HG03457 (cell line): ENCODE measurements around the gene DACH1.

Experiments
- ATAC-seq: cut with Tn5 transposase; IDR thresholded peaks from one replicate; pipeline ENCODE4 v1.9.1; 2021; ENCODE audit warnings: moderate number of reproducible peaks; ENCODE audit not compliant: unreplicated experiment

Gene DACH1

GRCh38 chr13:71830736-71831135, 36.3 kb downstream of the DACH1 start:
- no peak for ATAC-seq

- no peak for ATAC-seq
Measured at GRCh38 chr13:71830323-71830722, 36.7 kb downstream of the DACH1 start.

GRCh38 chr13:71829547-71829946, 37.5 kb downstream of the DACH1 start:
- no peak for ATAC-seq

- ATAC-seq: no peak
Measured at GRCh38 chr13:71828564-71828963, 38.4 kb downstream of the DACH1 start.

GRCh38 chr13:71828117-71828516, 38.9 kb downstream of the DACH1 start:
- ATAC-seq: no peak

- no peak for ATAC-seq
Measured at GRCh38 chr13:71827241-71827640, 39.8 kb downstream of the DACH1 start.

GRCh38 chr13:71820699-71821098, 46.3 kb downstream of the DACH1 start:
- no peak for ATAC-seq

- ATAC-seq: no peak
Measured at GRCh38 chr13:71817335-71817734, 49.7 kb downstream of the DACH1 start.

GRCh38 chr13:71814806-71815360, 52.1 kb downstream of the DACH1 start:
- ATAC-seq: no peak

- ATAC-seq: no peak
Measured at GRCh38 chr13:71813187-71813586, 53.8 kb downstream of the DACH1 start.

GRCh38 chr13:71811344-71811743, 55.7 kb downstream of the DACH1 start:
- ATAC-seq: no peak

GRCh38 chr13:71808708-71809107, 58.3 kb downstream of the DACH1 start:
- ATAC-seq: no peak

GRCh38 chr13:71806886-71807285, 60.1 kb downstream of the DACH1 start:
- ATAC-seq: no peak

- no peak for ATAC-seq
Measured at GRCh38 chr13:71803066-71803465, 63.9 kb downstream of the DACH1 start.

- no peak for ATAC-seq
Measured at GRCh38 chr13:71801781-71802180, 65.2 kb downstream of the DACH1 start.

- ATAC-seq: no peak
Measured at GRCh38 chr13:71801165-71801760, 65.7 kb downstream of the DACH1 start.

GRCh38 chr13:71799324-71799723, 67.7 kb downstream of the DACH1 start:
- no peak for ATAC-seq

- ATAC-seq: no peak
Measured at GRCh38 chr13:71798707-71799106, 68.3 kb downstream of the DACH1 start.

- no peak for ATAC-seq
Measured at GRCh38 chr13:71797517-71797916, 69.5 kb downstream of the DACH1 start.

- ATAC-seq: no peak
Measured at GRCh38 chr13:71789693-71790329, 77.2 kb downstream of the DACH1 start.

GRCh38 chr13:71789037-71789436, 78.0 kb downstream of the DACH1 start:
- no peak for ATAC-seq

- no peak for ATAC-seq
Measured at GRCh38 chr13:71787414-71787813, 79.6 kb downstream of the DACH1 start.

- ATAC-seq: no peak
Measured at GRCh38 chr13:71786875-71787274, 80.1 kb downstream of the DACH1 start.
